ENCODE measurements around the gene CTXN3.

The CTXN3 gene

DNA sequence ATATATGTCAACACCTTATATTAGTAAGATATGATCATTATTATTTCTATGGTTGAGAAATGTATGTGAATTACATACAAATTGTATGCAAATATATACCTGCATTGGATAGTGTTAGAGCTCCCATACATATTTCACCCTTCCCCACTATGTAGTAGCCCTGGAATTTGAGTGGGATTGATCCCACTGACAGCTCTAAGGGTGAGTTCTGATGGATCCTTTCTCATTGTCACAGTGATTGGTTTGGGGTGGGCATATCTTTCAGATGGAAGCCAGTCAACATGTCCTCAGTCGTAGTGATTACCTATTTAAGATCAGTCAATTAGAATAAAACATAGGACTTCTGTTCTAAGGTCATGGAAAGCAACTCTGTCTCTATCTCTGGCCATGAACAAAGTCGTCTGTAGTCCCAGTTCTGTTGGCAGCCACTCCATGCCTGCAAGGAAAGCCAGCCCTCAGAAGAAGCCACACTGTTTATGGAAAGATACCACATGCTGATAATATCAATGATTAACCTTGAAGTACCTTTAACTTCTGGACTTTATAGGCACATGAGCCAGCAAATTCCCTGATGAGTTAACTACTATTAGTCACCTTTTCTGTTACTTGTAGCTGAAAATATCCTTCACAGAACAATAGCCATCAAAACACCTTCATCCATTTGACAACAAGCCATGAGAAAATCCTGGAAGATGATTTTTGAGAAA is 49.2 kb downstream of the CTXN3 start:
- TF ChIP-seq, protein P1, sequence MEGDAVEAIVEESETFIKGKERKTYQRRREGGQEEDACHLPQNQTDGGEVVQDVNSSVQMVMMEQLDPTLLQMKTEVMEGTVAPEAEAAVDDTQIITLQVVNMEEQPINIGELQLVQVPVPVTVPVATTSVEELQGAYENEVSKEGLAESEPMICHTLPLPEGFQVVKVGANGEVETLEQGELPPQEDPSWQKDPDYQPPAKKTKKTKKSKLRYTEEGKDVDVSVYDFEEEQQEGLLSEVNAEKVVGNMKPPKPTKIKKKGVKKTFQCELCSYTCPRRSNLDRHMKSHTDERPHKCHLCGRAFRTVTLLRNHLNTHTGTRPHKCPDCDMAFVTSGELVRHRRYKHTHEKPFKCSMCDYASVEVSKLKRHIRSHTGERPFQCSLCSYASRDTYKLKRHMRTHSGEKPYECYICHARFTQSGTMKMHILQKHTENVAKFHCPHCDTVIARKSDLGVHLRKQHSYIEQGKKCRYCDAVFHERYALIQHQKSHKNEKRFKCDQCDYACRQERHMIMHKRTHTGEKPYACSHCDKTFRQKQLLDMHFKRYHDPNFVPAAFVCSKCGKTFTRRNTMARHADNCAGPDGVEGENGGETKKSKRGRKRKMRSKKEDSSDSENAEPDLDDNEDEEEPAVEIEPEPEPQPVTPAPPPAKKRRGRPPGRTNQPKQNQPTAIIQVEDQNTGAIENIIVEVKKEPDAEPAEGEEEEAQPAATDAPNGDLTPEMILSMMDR (IDR thresholded peaks at IDR 0.05) = no peak
- no peak for TF ChIP-seq ZFX (IDR thresholded peaks at IDR 0.05; ENCODE audit: borderline replicate concordance)
- peak overlapping the region; percentile 57 for H3K27ac ChIP-seq

- no peak overlapping the region for H3K27ac ChIP-seq
- TF ChIP-seq, protein P1 (IDR thresholded peaks at IDR 0.05) = no peak
Measured at GRCh38 chr5:127699416-127699815, 50.5 kb downstream of the CTXN3 start.

- TF ChIP-seq, protein P1 (IDR thresholded peaks at IDR 0.05) = no peak
- no peak for TF ChIP-seq ZFX (IDR thresholded peaks at IDR 0.05; ENCODE audit: borderline replicate concordance)
- H3K27ac ChIP-seq = no peak overlapping the region
Measured at GRCh38 chr5:127700237-127700766, 51.4 kb downstream of the CTXN3 start.

GRCh38 chr5:127702434-127702833 is 53.6 kb downstream of the CTXN3 start:
- no peak overlapping the region for H3K27ac ChIP-seq
- TF ChIP-seq, protein P1 (IDR thresholded peaks at IDR 0.05) = no peak

GRCh38 chr5:127702926-127703561 is 54.2 kb downstream of the CTXN3 start, which contains the start of gene CCDC192:
Gene CCDC192 (plus strand): TSS chr5:127703391. CDS start chr5:127703446, 55 bp downstream.
- TF ChIP-seq ZFX (IDR thresholded peaks at IDR 0.05; ENCODE audit: borderline replicate concordance) = no peak
- TF ChIP-seq, protein P1 (IDR thresholded peaks at IDR 0.05) = no peak

GRCh38 chr5:127705120-127705892 is 56.4 kb downstream of the CTXN3 start:
- TF ChIP-seq ZFX (IDR thresholded peaks at IDR 0.05; ENCODE audit: borderline replicate concordance) = no peak
- TF ChIP-seq, protein P1 (IDR thresholded peaks at IDR 0.05) = no peak
- no peak overlapping the region for H3K27ac ChIP-seq

More at GRCh38 chr5:127702926-127703561, 54.2 kb downstream of the CTXN3 start, which contains the start of gene CCDC192:
- H3K27ac ChIP-seq = no peak within 1 kb of the TSS
